HEK293 (cell line): ENCODE data around the gene RSPH9.

Experiments used
- CTCF ChIA-PET: fragments of 350-600 bp; formaldehyde crosslinking; extraction: SDS; loops from one replicate; lab custom pipeline; 2021; ENCODE audit warnings: antibody characterized with exemption; lab: Yijun Ruan, JAX
- POLR2A ChIA-PET: fragments of 300-600 bp; formaldehyde crosslinking; extraction: SDS; loops from one replicate; lab custom pipeline; 2020; ENCODE audit warnings: antibody characterized with exemption, inconsistent platforms; lab: Yijun Ruan, JAX
- H3K27ac ChIP-seq: fragments of 200-500 bp; sonication (Bioruptor generic); 2 replicates; pipeline ENCODE4 v1.5.1; 2014; ENCODE audit warnings: low read depth, low read length, control low read depth, inconsistent platforms; ENCODE audit errors: extremely low read depth
- H3K36me3 ChIP-seq, 2 experiments: fragments of 200-500 bp in 1 of 2; sonication (Bioruptor generic) in 1 of 2; 1 replicate in 1 of 2; 2 replicates in 1 of 2; pipeline ENCODE4 v1.5.1; 2014 to 2017; ENCODE audit warnings: inconsistent platforms in 2 of 2, low read length in 2 of 2; ENCODE audit not compliant: control insufficient read depth in 2 of 2, insufficient read depth in 1 of 2
- H3K4me1 ChIP-seq: fragments of 200-500 bp; sonication (Bioruptor generic); 2 replicates; pipeline ENCODE4 v1.5.1; 2014; ENCODE audit warnings: mild to moderate bottlenecking, low read length, inconsistent platforms; ENCODE audit not compliant: control insufficient read depth, insufficient read depth
- H3K4me3 ChIP-seq: 2 replicates; pipeline ENCODE4 v1.5.1; 2011; ENCODE audit warnings: low read depth, mild to moderate bottlenecking, control low read depth, low read length, moderate library complexity
- H3K9me3 ChIP-seq: fragments of 200-500 bp; sonication (Bioruptor generic); 2 replicates; pipeline ENCODE4 v1.5.1; 2014; ENCODE audit warnings: low read depth, low read length, inconsistent platforms; ENCODE audit not compliant: control insufficient read depth, insufficient read depth
- GLI4 ChIP-seq: fragments of 450-650 bp; formaldehyde crosslinking; IDR thresholded peaks from 2 replicates; pipeline ENCODE4 v1.5.1; 2016; ENCODE audit warnings: missing biosample characterization, missing genetic modification characterization
- KLF7 ChIP-seq: fragments of 450-650 bp; formaldehyde crosslinking; IDR thresholded peaks from 2 replicates; pipeline ENCODE4 v1.5.1; 2016; ENCODE audit warnings: missing biosample characterization, missing genetic modification characterization, borderline replicate concordance
- KLF8 ChIP-seq: fragments of 450-650 bp; formaldehyde crosslinking; IDR thresholded peaks from 2 replicates; pipeline ENCODE4 v1.5.1; 2016; ENCODE audit warnings: missing biosample characterization, missing genetic modification characterization
- KLF9 ChIP-seq: fragments of 450-650 bp; formaldehyde crosslinking; IDR thresholded peaks from 2 replicates; pipeline ENCODE4 v1.5.1; 2016; ENCODE audit warnings: missing biosample characterization, missing genetic modification characterization, low read depth
- OSR2 ChIP-seq: fragments of 450-650 bp; formaldehyde crosslinking; IDR thresholded peaks from 2 replicates; pipeline ENCODE4 v1.5.1; 2016; ENCODE audit warnings: missing biosample characterization, missing genetic modification characterization
- SP2 ChIP-seq: fragments of 450-650 bp; formaldehyde crosslinking; IDR thresholded peaks from 2 replicates; pipeline ENCODE4 v1.5.1; 2016; ENCODE audit warnings: missing biosample characterization, missing genetic modification characterization
- WT1 ChIP-seq: fragments of 450-650 bp; formaldehyde crosslinking; IDR thresholded peaks from 2 replicates; pipeline ENCODE4 v1.5.1; 2016; ENCODE audit warnings: missing biosample characterization, missing genetic modification characterization
- ZNF132 ChIP-seq: fragments of 450-650 bp; formaldehyde crosslinking; IDR thresholded peaks from 2 replicates; pipeline ENCODE4 v1.5.1; 2017; ENCODE audit warnings: missing biosample characterization, missing genetic modification characterization, borderline replicate concordance
- ZNF16 ChIP-seq: fragments of 450-650 bp; formaldehyde crosslinking; IDR thresholded peaks from 2 replicates; pipeline ENCODE4 v1.5.1; 2016; ENCODE audit warnings: low read depth, missing biosample characterization, missing genetic modification characterization
- ZNF366 ChIP-seq: fragments of 450-650 bp; formaldehyde crosslinking; conservative IDR thresholded peaks from 2 replicates; pipeline ENCODE4 v1.5.1; 2016; ENCODE audit warnings: missing biosample characterization, missing genetic modification characterization
- ZNF501 ChIP-seq: fragments of 450-650 bp; formaldehyde crosslinking; IDR thresholded peaks from 2 replicates; pipeline ENCODE4 v1.5.1; 2016; ENCODE audit warnings: missing biosample characterization, missing genetic modification characterization
- ZNF548 ChIP-seq: fragments of 450-650 bp; formaldehyde crosslinking; IDR thresholded peaks from 2 replicates; pipeline ENCODE4 v1.5.1; 2016; ENCODE audit warnings: missing biosample characterization, missing genetic modification characterization
- ZNF596 ChIP-seq: fragments of 450-650 bp; IDR thresholded peaks from 2 replicates; pipeline ENCODE4 v1.5.0; 2018; ENCODE audit warnings: missing biosample characterization, mild to moderate bottlenecking, missing genetic modification characterization, moderate library complexity
- ZNF600 ChIP-seq: fragments of 450-650 bp; formaldehyde crosslinking; IDR thresholded peaks from 2 replicates; pipeline ENCODE4 v1.5.1; 2016; ENCODE audit warnings: missing biosample characterization, missing genetic modification characterization
- ZNF654 ChIP-seq: fragments of 450-650 bp; formaldehyde crosslinking; IDR thresholded peaks from 2 replicates; pipeline ENCODE4 v1.5.1; 2016; ENCODE audit warnings: low read depth, missing biosample characterization, missing genetic modification characterization
- ZNF658 ChIP-seq: fragments of 450-650 bp; formaldehyde crosslinking; IDR thresholded peaks from 2 replicates; pipeline ENCODE4; 2016; ENCODE audit warnings: missing biosample characterization, missing genetic modification characterization
- ZNF677 ChIP-seq: fragments of 450-650 bp; IDR thresholded peaks from 2 replicates; pipeline ENCODE4 v1.5.0; 2018; ENCODE audit warnings: missing biosample characterization, mild to moderate bottlenecking, missing genetic modification characterization, moderate library complexity
- ZNF707 ChIP-seq: fragments of 450-650 bp; formaldehyde crosslinking; IDR thresholded peaks from 2 replicates; pipeline ENCODE4 v1.5.1; 2016; ENCODE audit warnings: missing biosample characterization, missing genetic modification characterization
- ZNF776 ChIP-seq: fragments of 450-650 bp; formaldehyde crosslinking; IDR thresholded peaks from 2 replicates; pipeline ENCODE4 v1.5.0; 2017; ENCODE audit warnings: missing biosample characterization, missing genetic modification characterization, borderline replicate concordance
- ZNF785 ChIP-seq: fragments of 450-650 bp; formaldehyde crosslinking; IDR thresholded peaks from 2 replicates; pipeline ENCODE4 v1.5.1; 2016; ENCODE audit warnings: missing biosample characterization, missing genetic modification characterization
- TF ChIP-seq, protein P1 (sequence below): fragments of 450-650 bp; formaldehyde crosslinking; IDR thresholded peaks from 2 replicates; pipeline ENCODE4 v1.5.1; 2016; ENCODE audit warnings: missing biosample characterization, missing genetic modification characterization
- TF ChIP-seq, protein P2 (sequence below): fragments of 450-650 bp; formaldehyde crosslinking; IDR thresholded peaks from 2 replicates; pipeline ENCODE4 v1.5.1; 2016; ENCODE audit warnings: missing biosample characterization, missing genetic modification characterization
- TF ChIP-seq, protein P3 (sequence below): fragments of 450-650 bp; formaldehyde crosslinking; IDR thresholded peaks from 2 replicates; pipeline ENCODE4 v1.5.1; 2016; ENCODE audit warnings: missing biosample characterization, missing genetic modification characterization
- TF ChIP-seq, protein P4 (sequence below): fragments of 450-650 bp; formaldehyde crosslinking; IDR thresholded peaks from 2 replicates; pipeline ENCODE4 v1.5.1; 2017; ENCODE audit warnings: missing biosample characterization, missing genetic modification characterization
- TF ChIP-seq, protein P5 (sequence below): fragments of 450-650 bp; formaldehyde crosslinking; IDR thresholded peaks from 2 replicates; pipeline ENCODE4 v1.5.1; 2016; ENCODE audit warnings: missing biosample characterization, missing genetic modification characterization

The RSPH9 gene

DNA sequence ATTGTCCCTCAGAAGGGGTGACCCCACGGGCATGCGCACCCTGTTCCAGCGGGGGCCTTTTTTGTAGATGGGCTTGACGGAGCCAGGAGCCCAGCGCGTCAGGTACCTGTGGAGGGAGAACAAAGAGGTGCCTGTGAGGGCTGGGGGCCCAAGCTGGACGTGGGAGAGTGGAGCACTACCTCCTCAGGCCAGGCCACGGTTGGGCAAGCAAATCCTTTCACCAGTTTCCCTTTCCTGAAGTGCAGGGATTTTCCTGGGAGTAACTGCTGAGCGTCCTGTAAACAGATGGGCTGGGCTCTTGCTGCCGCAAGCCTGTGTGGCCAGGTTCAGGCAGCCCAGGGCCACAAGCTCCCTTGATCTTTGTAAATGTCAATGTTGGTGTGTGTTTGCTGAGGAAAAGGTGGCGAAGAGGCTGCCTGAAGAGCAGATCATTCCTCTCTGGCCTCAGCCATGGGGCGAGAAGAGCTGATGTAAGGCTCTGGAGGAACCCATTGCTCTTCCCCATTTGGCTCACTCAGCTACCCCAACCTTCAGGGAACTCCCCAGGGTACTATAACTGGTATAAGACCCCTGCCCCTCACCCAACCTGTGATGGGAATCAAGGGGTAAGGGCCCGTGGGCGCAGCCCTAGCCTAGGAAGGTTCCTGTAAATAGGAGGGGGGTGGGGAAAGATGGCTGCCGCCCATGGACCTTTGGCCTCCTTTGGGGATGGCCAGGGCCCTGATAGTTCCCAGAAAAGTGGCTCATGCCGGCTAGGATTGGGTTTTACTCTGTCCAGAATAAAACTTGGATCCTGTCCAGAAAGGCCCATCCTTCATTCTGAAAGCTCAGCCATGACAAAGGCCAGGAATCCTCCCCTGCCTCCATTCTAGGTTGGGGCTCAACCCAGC is 27.2 kb downstream of the RSPH9 start (continued):
- TF ChIP-seq ZNF596 (no peak), ZNF366 (tag by site-specific recombination) (no peak), ZNF677 (no peak)
- TF ChIP-seq, protein P1, sequence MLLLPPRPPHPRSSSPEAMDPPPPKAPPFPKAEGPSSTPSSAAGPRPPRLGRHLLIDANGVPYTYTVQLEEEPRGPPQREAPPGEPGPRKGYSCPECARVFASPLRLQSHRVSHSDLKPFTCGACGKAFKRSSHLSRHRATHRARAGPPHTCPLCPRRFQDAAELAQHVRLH (tag by site-specific recombination): no peak

DNA sequence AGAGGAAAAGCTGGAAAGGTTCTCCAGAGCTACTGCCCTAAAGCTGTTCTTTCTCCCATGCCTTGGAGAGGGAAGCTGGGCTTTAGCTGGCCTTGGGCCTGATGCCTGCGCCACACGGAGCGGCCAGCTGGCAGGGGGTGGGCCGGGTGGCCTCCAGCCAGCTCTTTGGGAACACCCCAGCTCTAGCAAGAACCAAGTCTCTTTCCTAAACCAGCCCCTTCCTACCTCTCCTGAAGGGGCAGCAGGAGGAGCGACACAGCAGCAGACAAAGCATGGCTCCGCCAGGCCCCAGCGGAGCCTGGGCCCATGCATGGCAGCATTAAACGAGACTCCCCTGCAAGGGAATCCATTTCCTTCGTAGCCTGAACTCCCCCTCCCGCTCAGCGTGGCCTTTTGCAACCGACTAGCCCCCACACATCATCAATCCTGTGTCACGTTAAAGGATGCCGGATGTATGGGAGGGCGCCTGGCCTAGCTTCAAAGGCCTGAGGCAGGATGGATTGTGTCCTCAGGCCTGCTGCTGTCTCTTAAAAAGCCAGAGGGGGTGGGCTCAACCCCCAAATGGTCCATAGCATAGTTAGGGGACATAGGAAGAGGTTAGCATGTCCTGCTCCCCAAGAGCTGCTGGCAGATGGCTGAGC is 28.7 kb downstream of the RSPH9 start:
- peaks cover 10 to 82% of the 10 kb centered on the region in 2 experiments for H3K36me3 ChIP-seq
- H3K9me3 ChIP-seq: no peaks in the 10 kb centered on the region
- H3K4me3 ChIP-seq: no peak overlapping the region
- POLR2A ChIA-PET: interaction anchor here (0.7 to 1.1 kb wide), 3 partner anchors 14 to 536 kb away, joined by 3 to 7 read pairs (median 4); no protein-coding TSS in a partner anchor
- CTCF ChIA-PET: interaction anchor here (0.6 to 1.2 kb wide), 3 partner anchors 51 to 96 kb away, joined by 3 to 7 read pairs (median 3); partner anchors contain the start of gene VEGFA
- H3K4me1 ChIP-seq: no peaks in the 10 kb centered on the region; the same call in 1 of the 2 replicates
- H3K27ac ChIP-seq: no peak overlapping the region
- TF ChIP-seq GLI4 (tag by site-specific recombination) (no peak), KLF8 (no peak), KLF7 (no peak), ZNF658 (tag by site-specific recombination) (no peak), KLF9 (no peak), ZNF132 (tag by site-specific recombination) (no peak), ZNF600 (tag by site-specific recombination) (no peak), ZNF548 (tag by site-specific recombination) (no peak), WT1 (tag by site-specific recombination) (no peak), ZNF366 (tag by site-specific recombination) (no peak), OSR2 (tag by site-specific recombination) (no peak), ZNF707 (tag by site-specific recombination) (no peak)
- TF ChIP-seq, protein P2, sequence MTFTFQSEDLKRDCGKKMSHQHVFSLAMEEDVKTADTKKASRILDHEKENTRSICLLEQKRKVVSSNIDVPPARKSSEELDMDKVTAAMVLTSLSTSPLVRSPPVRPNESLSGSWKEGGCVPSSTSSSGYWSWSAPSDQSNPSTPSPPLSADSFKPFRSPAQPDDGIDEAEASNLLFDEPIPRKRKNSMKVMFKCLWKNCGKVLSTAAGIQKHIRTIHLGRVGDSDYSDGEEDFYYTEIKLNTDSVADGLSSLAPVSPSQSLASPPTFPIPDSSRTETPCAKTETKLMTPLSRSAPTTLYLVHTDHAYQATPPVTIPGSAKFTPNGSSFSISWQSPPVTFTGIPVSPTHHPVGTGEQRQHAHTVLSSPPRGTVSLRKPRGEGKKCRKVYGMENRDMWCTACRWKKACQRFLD (tag by site-specific recombination): no peak

DNA sequence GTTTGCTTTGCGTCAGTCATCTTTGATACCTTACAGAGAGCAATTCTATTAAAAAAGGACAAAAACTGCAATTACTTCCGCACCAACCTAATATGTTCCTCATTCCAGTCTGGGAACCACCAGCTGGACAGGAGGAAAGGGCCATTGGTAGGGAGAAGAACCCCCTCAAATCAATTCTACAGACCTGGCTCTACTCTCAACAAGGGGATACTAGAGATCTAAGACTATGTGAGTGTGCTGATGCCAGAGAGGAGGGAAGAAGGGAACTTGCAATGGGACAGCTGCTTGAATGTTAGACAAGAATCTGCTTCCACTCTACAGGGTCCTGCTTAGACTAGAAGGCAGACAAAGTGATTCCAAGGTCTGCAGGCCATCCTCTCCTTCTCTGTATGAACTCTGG is 29.5 kb downstream of the RSPH9 start:
- peaks cover 10 to 89% of the 10 kb centered on the region in 2 experiments for H3K36me3 ChIP-seq
- no peak overlapping the region for H3K4me3 ChIP-seq
- ChIA-PET POLR2A (interaction anchor here (1.0 to 1.3 kb wide), 2 partner anchors 29 to 96 kb away, joined by 3 to 4 read pairs; partner anchors contain the start of gene VEGFA), CTCF (interaction anchor here (1.2 kb wide), 1 partner anchor 96 kb away, joined by 7 read pairs; the partner anchor contains the start of gene VEGFA)
- no peaks in the 10 kb centered on the region for H3K9me3 ChIP-seq
- H3K27ac ChIP-seq: no peak overlapping the region
- H3K4me1 ChIP-seq: no peaks in the 10 kb centered on the region; the same call in 1 of the 2 replicates
- TF ChIP-seq SP2 (tag by site-specific recombination): no peak
- TF ChIP-seq, protein P3, sequence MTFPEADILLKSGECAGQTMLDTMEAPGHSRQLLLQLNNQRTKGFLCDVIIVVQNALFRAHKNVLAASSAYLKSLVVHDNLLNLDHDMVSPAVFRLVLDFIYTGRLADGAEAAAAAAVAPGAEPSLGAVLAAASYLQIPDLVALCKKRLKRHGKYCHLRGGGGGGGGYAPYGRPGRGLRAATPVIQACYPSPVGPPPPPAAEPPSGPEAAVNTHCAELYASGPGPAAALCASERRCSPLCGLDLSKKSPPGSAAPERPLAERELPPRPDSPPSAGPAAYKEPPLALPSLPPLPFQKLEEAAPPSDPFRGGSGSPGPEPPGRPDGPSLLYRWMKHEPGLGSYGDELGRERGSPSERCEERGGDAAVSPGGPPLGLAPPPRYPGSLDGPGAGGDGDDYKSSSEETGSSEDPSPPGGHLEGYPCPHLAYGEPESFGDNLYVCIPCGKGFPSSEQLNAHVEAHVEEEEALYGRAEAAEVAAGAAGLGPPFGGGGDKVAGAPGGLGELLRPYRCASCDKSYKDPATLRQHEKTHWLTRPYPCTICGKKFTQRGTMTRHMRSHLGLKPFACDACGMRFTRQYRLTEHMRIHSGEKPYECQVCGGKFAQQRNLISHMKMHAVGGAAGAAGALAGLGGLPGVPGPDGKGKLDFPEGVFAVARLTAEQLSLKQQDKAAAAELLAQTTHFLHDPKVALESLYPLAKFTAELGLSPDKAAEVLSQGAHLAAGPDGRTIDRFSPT (tag by site-specific recombination): no peak
- TF ChIP-seq, protein P4, sequence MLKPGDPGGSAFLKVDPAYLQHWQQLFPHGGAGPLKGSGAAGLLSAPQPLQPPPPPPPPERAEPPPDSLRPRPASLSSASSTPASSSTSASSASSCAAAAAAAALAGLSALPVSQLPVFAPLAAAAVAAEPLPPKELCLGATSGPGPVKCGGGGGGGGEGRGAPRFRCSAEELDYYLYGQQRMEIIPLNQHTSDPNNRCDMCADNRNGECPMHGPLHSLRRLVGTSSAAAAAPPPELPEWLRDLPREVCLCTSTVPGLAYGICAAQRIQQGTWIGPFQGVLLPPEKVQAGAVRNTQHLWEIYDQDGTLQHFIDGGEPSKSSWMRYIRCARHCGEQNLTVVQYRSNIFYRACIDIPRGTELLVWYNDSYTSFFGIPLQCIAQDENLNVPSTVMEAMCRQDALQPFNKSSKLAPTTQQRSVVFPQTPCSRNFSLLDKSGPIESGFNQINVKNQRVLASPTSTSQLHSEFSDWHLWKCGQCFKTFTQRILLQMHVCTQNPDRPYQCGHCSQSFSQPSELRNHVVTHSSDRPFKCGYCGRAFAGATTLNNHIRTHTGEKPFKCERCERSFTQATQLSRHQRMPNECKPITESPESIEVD (tag by site-specific recombination): no peak
- TF ChIP-seq ZNF16 (tag by site-specific recombination): no peak
- TF ChIP-seq, protein P5, sequence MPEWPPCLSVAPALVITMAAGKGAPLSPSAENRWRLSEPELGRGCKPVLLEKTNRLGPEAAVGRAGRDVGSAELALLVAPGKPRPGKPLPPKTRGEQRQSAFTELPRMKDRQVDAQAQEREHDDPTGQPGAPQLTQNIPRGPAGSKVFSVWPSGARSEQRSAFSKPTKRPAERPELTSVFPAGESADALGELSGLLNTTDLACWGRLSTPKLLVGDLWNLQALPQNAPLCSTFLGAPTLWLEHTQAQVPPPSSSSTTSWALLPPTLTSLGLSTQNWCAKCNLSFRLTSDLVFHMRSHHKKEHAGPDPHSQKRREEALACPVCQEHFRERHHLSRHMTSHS (tag by site-specific recombination): no peak
- TF ChIP-seq ZNF654 (tag by site-specific recombination): no peak
- no peak for TF ChIP-seq ZNF501 (tag by site-specific recombination)
- TF ChIP-seq ZNF776 (tag by site-specific recombination): no peak
- no peak for TF ChIP-seq ZNF785 (tag by site-specific recombination)
